ENCODE data around the gene PDZD4.

PDZD4 gene

GRCh38 chrX:153829799-153830639, at the start of gene PDZD4:
TSS of gene PDZD4 (minus strand) at chrX:153830544. CDS start at chrX:153830298, 246 bp downstream.
- ATAC-seq (no peak), DNase-seq (no peak)
- Mint-ChIP-seq H3K27me3 (peaks cover 18% of the 10 kb centered on the region), H3K4me3 (peak within 1 kb of the TSS; percentile 24), H3K27ac (no peak within 1 kb of the TSS), H3K4me1 (peaks cover 3% of the 10 kb centered on the region), H3K36me3 (ENCODE audit: low read depth) (no peaks in the 10 kb centered on the region), H3K9me3 (no peaks in the 10 kb centered on the region)

GRCh38 chrX:153879741-153880439, 49.5 kb upstream of the PDZD4 start:
- no peak for ATAC-seq
- Mint-ChIP-seq H3K27ac (no peak overlapping the region), H3K27me3 (peaks cover 33% of the 10 kb centered on the region), H3K4me1 (peaks cover 15% of the 10 kb centered on the region), H3K36me3 (ENCODE audit: low read depth) (no peaks in the 10 kb centered on the region), H3K4me3 (no peak overlapping the region), H3K9me3 (no peaks in the 10 kb centered on the region)
- no peak for DNase-seq

GRCh38 chrX:153878969-153879653, 48.8 kb upstream of the PDZD4 start:
- Mint-ChIP-seq H3K9me3 (no peaks in the 10 kb centered on the region), H3K36me3 (ENCODE audit: low read depth) (no peaks in the 10 kb centered on the region), H3K4me1 (peaks cover 15% of the 10 kb centered on the region), H3K4me3 (no peak overlapping the region), H3K27ac (no peak overlapping the region), H3K27me3 (peaks cover 26% of the 10 kb centered on the region)
- peak; percentile 74 for ATAC-seq
- DNase-seq = no peak

GRCh38 chrX:153878345-153878744, 48.0 kb upstream of the PDZD4 start:
- DNase-seq (no peak), ATAC-seq (no peak)
- Mint-ChIP-seq H3K27me3 (peaks cover 26% of the 10 kb centered on the region), H3K27ac (no peak overlapping the region), H3K9me3 (no peaks in the 10 kb centered on the region), H3K4me1 (peaks cover 15% of the 10 kb centered on the region), H3K36me3 (ENCODE audit: low read depth) (no peaks in the 10 kb centered on the region), H3K4me3 (no peak overlapping the region)

- H3K4me1 Mint-ChIP-seq = peaks cover 15% of the 10 kb centered on the region
- H3K27ac Mint-ChIP-seq = no peak overlapping the region
- H3K36me3 Mint-ChIP-seq (ENCODE audit: low read depth) = no peaks in the 10 kb centered on the region
- H3K27me3 Mint-ChIP-seq = peaks cover 23% of the 10 kb centered on the region
- no peak for ATAC-seq
- no peak for DNase-seq
- no peaks in the 10 kb centered on the region for H3K9me3 Mint-ChIP-seq
- no peak overlapping the region for H3K4me3 Mint-ChIP-seq
These were observed 47.4 kb upstream of the PDZD4 start for GRCh38 chrX:153877571-153878261.

- Mint-ChIP-seq H3K9me3 (no peaks in the 10 kb centered on the region), H3K27me3 (peaks cover 20% of the 10 kb centered on the region), H3K27ac (no peak overlapping the region), H3K36me3 (ENCODE audit: low read depth) (no peaks in the 10 kb centered on the region), H3K4me3 (no peak overlapping the region), H3K4me1 (peaks cover 15% of the 10 kb centered on the region)
- ATAC-seq (no peak), DNase-seq (no peak)
These were observed 45.8 kb upstream of the PDZD4 start for GRCh38 chrX:153876112-153876491.

- H3K9me3 Mint-ChIP-seq = no peaks in the 10 kb centered on the region
- H3K4me3 Mint-ChIP-seq = no peak overlapping the region
- H3K27ac Mint-ChIP-seq = no peak overlapping the region
- H3K36me3 Mint-ChIP-seq (ENCODE audit: low read depth) = no peaks in the 10 kb centered on the region
- peaks cover 15% of the 10 kb centered on the region for H3K4me1 Mint-ChIP-seq
- ATAC-seq (no peak), DNase-seq (peak; percentile 70)
- peaks cover 16% of the 10 kb centered on the region for H3K27me3 Mint-ChIP-seq
These were observed 45.2 kb upstream of the PDZD4 start for GRCh38 chrX:153875391-153876111.

- no peak for ATAC-seq
- H3K9me3 Mint-ChIP-seq = no peaks in the 10 kb centered on the region
- no peak overlapping the region for H3K27ac Mint-ChIP-seq
- H3K4me1 Mint-ChIP-seq = peaks cover 15% of the 10 kb centered on the region
- peaks cover 14% of the 10 kb centered on the region for H3K27me3 Mint-ChIP-seq
- H3K4me3 Mint-ChIP-seq = no peak overlapping the region
- no peak for DNase-seq
- no peaks in the 10 kb centered on the region for H3K36me3 Mint-ChIP-seq (ENCODE audit: low read depth)
These were observed 44.2 kb upstream of the PDZD4 start for GRCh38 chrX:153874366-153875125.

GRCh38 chrX:153874085-153874365, 43.7 kb upstream of the PDZD4 start:
- peaks cover 11% of the 10 kb centered on the region for H3K27me3 Mint-ChIP-seq
- no peak overlapping the region for H3K27ac Mint-ChIP-seq
- H3K4me1 Mint-ChIP-seq = peaks cover 10% of the 10 kb centered on the region
- DNase-seq (no peak), ATAC-seq (no peak)
- no peaks in the 10 kb centered on the region for H3K9me3 Mint-ChIP-seq
- no peak overlapping the region for H3K4me3 Mint-ChIP-seq
- H3K36me3 Mint-ChIP-seq (ENCODE audit: low read depth) = no peaks in the 10 kb centered on the region

GRCh38 chrX:153873282-153874084, 43.1 kb upstream of the PDZD4 start:
- Mint-ChIP-seq H3K9me3 (no peaks in the 10 kb centered on the region), H3K36me3 (ENCODE audit: low read depth) (no peaks in the 10 kb centered on the region), H3K4me1 (peaks cover 7% of the 10 kb centered on the region), H3K4me3 (no peak overlapping the region), H3K27me3 (peaks cover 10% of the 10 kb centered on the region), H3K27ac (no peak overlapping the region)
- DNase-seq (no peak), ATAC-seq (no peak)

GRCh38 chrX:153871946-153872878, 41.9 kb upstream of the PDZD4 start:
- H3K9me3 Mint-ChIP-seq = no peaks in the 10 kb centered on the region
- H3K4me3 Mint-ChIP-seq = no peak overlapping the region
- no peak for ATAC-seq
- H3K4me1 Mint-ChIP-seq = no peaks in the 10 kb centered on the region
- no peak overlapping the region for H3K27ac Mint-ChIP-seq
- H3K36me3 Mint-ChIP-seq (ENCODE audit: low read depth) = no peaks in the 10 kb centered on the region
- H3K27me3 Mint-ChIP-seq = peaks cover 6% of the 10 kb centered on the region
- DNase-seq = no peak

GRCh38 chrX:153871451-153871850, 41.1 kb upstream of the PDZD4 start:
- Mint-ChIP-seq H3K9me3 (no peaks in the 10 kb centered on the region), H3K27ac (no peak overlapping the region), H3K27me3 (peaks cover 5% of the 10 kb centered on the region), H3K36me3 (ENCODE audit: low read depth) (no peaks in the 10 kb centered on the region), H3K4me1 (no peaks in the 10 kb centered on the region), H3K4me3 (no peak overlapping the region)
- ATAC-seq (no peak), DNase-seq (no peak)
